ACC112 (cell line): Measurements from ENCODE around the gene NUAK1.

Experiments used
- H2AFZ ChIP-seq: fragments of 200-600 bp; sonication (generic); one replicate; pipeline ENCODE4 v1.6.0; 2017; ENCODE audit warnings: antibody characterized with exemption, low read length; ENCODE audit not compliant: unreplicated experiment
- H3K27ac ChIP-seq: fragments of 200-600 bp; sonication (generic); 2 replicates; pipeline ENCODE4 v1.5.1; 2014; ENCODE audit warnings: low read depth, mild to moderate bottlenecking, antibody characterized with exemption, low read length, moderate library complexity
- H3K27me3 ChIP-seq: fragments of 200-600 bp; sonication (generic); 2 replicates; pipeline ENCODE4 v1.6.1; 2014; ENCODE audit warnings: mild to moderate bottlenecking, antibody characterized with exemption, low read length, moderate library complexity, mixed read lengths; ENCODE audit not compliant: insufficient read depth
- H3K36me3 ChIP-seq: fragments of 200-600 bp; sonication (generic); 2 replicates; pipeline ENCODE4 v1.6.1; 2016; ENCODE audit warnings: mild to moderate bottlenecking, antibody characterized with exemption, low read length, moderate library complexity, mixed read lengths; ENCODE audit not compliant: insufficient read depth
- H3K4me1 ChIP-seq: fragments of 200-600 bp; sonication (generic); one replicate; pipeline ENCODE4 v1.6.1; 2016; ENCODE audit warnings: low read length, mixed read lengths; ENCODE audit not compliant: insufficient read depth, unreplicated experiment, control insufficient read depth
- H3K4me3 ChIP-seq: fragments of 200-600 bp; sonication (generic); 2 replicates; pipeline ENCODE4 v1.5.1; 2014; ENCODE audit warnings: mild to moderate bottlenecking, low read depth, low read length
- H3K79me2 ChIP-seq: fragments of 200-600 bp; sonication (generic); one replicate; pipeline ENCODE4 v1.6.0; 2016; ENCODE audit warnings: low read length; ENCODE audit not compliant: control insufficient read depth, unreplicated experiment, insufficient read depth

The NUAK1 gene

DNA sequence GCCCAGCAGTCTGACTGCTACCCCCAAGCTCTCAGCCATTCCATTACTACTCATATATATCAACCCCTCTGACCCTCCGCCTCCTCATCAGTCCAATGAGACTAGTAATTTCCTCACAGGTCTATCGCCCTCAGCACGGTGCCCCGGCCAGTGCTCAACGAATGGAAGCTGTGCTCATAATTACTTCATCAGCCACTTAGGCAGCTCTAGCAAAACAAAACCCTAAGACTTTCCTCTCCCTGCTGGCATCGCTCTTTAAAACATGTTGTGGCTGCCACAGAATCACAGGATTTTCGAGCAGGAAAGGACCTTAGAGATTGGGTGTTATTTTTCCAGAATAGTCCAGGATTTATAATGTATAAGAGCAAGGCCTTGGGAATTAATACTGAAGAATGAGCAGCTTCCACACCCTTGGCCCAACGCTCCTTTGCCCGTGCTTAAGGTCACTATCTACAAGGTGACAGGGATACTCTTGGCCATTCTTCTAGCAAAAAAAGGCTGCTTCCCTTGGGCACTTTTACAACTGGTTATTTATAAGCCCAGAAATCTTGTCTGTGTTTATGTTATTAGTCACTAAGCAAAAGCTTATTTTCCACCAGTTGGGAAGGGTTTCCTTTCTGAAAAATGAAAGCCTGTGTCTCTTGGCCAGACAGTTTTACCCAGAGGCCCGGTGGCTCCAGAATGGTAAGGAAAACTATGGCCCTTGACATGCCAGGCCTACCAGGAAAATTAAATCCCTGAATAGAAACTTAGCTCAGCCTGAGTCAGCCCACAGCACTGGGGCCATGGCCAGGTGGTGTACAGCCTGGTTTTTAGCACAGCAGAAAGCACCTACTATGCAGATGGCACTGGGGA lies 47.9 kb downstream of the NUAK1 start:
- peak overlapping the region; percentile 44 for H2AFZ ChIP-seq

DNA sequence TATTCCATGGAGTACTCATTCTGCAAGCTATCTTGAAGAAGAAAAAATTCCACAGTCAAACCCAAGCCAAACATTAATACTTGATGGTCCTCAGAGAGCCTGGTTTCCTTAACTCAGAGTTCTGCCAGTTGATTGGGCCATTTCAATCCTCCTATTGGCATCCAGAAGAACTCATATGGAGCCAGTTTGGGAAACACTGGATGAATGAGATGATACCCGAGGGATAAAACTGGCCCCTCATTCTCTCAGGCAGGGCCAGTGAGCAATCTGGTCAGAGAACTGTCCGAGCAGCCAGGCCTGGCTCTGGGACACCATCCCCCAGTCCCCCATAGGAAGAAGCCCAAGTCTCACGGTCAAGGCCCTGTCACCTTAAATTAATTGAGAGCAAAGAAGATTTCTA lies 48.8 kb downstream of the NUAK1 start:
- H3K27me3 ChIP-seq = no peaks in the 10 kb centered on the region
- no peak overlapping the region for H3K4me3 ChIP-seq
- H3K36me3 ChIP-seq = no peaks in the 10 kb centered on the region
- H2AFZ ChIP-seq = no peak overlapping the region
- no peaks in the 10 kb centered on the region for H3K79me2 ChIP-seq
- no peak overlapping the region for H3K27ac ChIP-seq
- H3K4me1 ChIP-seq = peaks cover 21% of the 10 kb centered on the region

More for the DNA sequence above, 47.9 kb downstream of the NUAK1 start:
- Histone ChIP-seq H3K79me2 (no peaks in the 10 kb centered on the region), H3K36me3 (no peaks in the 10 kb centered on the region), H3K4me3 (peak overlapping the region; percentile 14), H3K4me1 (peaks cover 18% of the 10 kb centered on the region), H3K27me3 (no peaks in the 10 kb centered on the region), H3K27ac (peak overlapping the region; percentile 72)

DNA sequence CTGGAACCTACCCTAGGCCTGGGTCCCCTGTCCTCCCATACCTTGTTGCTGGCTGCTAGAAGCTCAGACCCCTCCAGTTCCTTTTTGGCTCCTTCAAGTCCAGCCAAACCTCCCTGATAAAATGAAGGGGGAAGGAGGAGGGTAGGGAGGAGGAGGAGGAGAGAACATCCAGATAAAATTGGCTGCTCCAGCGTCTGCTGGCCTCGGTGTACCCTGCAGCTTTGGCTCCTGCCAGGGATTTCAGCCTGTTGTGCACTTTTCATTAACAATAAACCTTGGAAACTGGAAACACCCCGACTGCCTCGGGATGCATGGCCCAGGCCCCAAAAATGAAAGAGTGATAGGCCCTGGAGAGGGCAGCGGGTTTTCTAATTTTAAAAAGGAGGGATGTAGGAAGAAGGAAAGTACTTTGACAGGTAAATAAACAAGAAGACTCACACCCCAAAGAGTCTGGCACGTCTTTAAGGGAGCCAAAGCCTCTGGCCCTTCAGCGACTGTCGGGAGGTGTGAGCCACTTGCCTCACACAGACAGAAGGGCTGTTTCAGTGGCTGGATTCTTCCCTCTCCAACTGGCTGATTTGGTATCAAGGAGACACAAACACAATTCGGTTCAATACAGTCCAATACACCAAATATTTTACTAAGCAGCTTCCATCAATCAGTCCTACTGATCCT lies 49.8 kb downstream of the NUAK1 start:
- Histone ChIP-seq H3K79me2 (no peaks in the 10 kb centered on the region), H3K4me1 (peaks cover 29% of the 10 kb centered on the region), H2AFZ (no peak overlapping the region), H3K4me3 (no peak overlapping the region), H3K27me3 (no peaks in the 10 kb centered on the region), H3K36me3 (no peaks in the 10 kb centered on the region), H3K27ac (no peak overlapping the region)

DNA sequence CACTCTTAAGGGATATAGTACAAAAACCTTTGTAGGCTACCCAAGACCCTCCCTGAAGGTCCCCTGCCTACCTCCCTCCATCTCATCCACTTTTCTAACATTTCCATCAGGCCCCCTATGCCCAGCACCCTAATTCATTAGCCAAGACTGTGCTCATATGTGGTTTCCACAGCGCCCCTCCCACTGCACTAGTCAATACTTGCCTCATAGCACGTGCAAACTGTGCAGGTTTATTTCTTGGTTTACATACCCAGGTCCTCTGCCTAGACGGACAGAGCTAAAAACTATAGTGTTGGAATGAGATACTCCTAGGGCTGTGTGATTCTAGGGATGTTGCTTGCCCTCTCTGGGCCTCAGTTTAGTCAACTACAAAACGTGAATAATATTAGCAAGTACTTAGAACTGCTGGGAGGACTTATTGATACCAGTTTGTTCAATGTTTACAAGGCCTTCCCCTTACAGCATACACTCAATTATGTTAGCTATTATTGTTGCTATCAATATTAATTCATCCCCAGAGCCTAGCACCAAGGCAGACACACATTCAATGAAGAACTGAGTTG lies 50.4 kb downstream of the NUAK1 start:
- no peaks in the 10 kb centered on the region for H3K27me3 ChIP-seq
- no peak overlapping the region for H3K4me3 ChIP-seq
- H2AFZ ChIP-seq = no peak overlapping the region
- H3K27ac ChIP-seq = no peak overlapping the region
- peaks cover 35% of the 10 kb centered on the region for H3K4me1 ChIP-seq
- no peaks in the 10 kb centered on the region for H3K79me2 ChIP-seq
- H3K36me3 ChIP-seq = no peaks in the 10 kb centered on the region

DNA sequence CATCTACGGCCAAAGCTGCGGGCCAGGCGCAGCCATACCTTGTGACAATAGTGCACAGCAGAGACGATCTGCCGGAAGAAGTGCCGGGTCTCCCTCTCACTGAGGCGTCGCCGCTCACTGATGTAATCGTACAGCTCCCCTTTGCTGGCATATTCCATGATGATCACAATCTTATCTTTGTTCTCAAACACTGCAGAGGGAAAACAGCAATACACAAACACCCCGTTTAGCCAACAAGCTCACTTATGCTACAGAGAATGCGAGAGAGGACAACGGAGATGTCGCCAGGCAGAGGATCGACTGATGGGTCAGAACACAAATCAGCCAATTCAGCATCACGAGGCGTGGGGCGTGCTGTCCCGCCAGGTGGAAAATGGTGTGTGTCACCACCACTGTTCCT lies 52.1 kb downstream of the NUAK1 start:
- H3K36me3 ChIP-seq = no peaks in the 10 kb centered on the region
- no peak overlapping the region for H3K27ac ChIP-seq
- H3K27me3 ChIP-seq = no peaks in the 10 kb centered on the region
- no peak overlapping the region for H3K4me3 ChIP-seq
- H2AFZ ChIP-seq = no peak overlapping the region
- peaks cover 46% of the 10 kb centered on the region for H3K4me1 ChIP-seq
- H3K79me2 ChIP-seq = no peaks in the 10 kb centered on the region

DNA sequence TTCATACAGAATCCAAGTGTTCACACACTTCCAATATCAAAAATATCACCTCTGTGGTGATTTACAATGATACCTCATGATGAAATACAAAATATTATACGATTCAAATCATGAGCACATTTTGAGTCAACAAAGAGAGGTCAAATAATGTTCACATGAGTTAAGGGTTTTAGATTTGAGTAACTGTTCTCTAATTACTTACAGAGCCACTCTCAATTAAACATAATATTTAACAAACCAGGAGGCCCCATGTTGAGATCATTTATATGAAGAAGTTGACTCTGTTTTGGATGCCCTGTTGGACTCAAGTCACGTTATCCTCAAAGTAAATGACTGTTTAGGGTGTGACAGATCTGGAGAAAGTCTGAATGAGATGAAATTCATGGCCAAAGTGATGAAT lies 53.5 kb downstream of the NUAK1 start:
- H3K4me1 ChIP-seq = peaks cover 42% of the 10 kb centered on the region
- no peaks in the 10 kb centered on the region for H3K27me3 ChIP-seq
- H3K27ac ChIP-seq = no peak overlapping the region
- H3K4me3 ChIP-seq = no peak overlapping the region
- no peaks in the 10 kb centered on the region for H3K36me3 ChIP-seq
- no peaks in the 10 kb centered on the region for H3K79me2 ChIP-seq
- H2AFZ ChIP-seq = no peak overlapping the region

DNA sequence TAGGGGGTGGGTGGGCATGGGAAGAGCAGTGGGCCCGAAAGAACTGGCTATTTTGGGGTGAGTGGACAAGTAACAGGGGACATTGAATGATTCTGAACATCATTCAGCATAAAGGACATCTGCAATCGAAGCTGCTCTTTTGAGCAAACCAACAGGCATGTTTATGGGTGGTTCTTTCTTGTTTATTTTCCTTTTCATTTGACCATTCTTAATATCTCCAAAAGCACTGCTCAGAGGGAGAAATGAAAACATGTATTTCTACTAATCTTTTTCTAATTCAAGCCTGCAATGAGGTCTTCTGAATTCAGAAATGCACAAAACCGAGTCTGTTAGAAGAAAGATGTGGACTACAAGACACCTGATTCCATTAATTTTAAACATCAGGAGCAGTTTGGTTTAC lies 54.0 kb downstream of the NUAK1 start:
- no peak overlapping the region for H2AFZ ChIP-seq
- H3K4me1 ChIP-seq = peaks cover 42% of the 10 kb centered on the region
- no peak overlapping the region for H3K4me3 ChIP-seq
- H3K36me3 ChIP-seq = no peaks in the 10 kb centered on the region
- no peaks in the 10 kb centered on the region for H3K79me2 ChIP-seq
- no peaks in the 10 kb centered on the region for H3K27me3 ChIP-seq
- no peak overlapping the region for H3K27ac ChIP-seq

DNA sequence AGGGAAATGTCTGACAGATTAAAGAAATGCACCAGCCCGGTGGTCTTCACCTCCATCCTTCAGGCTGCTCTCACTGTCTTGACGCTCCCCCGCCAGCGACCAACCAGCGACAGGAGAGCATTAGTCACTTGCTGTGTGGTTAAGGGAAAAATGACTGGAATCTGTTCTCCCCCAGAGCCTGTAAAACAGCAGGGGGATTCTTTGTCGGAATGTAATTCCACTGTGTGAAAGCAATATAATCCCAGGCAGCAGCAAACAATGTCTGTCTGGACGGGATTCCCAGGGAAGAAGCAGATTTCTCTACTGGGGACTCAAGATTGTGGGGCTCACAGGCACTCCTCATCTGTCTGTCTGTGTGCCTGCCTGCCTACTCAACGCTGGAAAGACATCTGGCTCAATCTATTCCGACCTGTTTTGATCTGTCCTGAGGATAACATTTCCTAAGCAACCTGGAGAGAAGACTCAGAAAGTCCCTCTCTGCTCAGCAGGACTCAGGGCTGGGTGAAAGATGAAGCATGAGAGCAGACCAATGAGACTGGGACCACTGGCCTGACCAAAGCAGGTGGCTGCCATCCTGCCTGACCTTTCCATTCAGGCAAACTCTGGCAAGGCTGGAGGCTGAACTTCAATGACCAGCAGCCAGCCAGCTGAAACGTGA lies 54.6 kb downstream of the NUAK1 start:
- Histone ChIP-seq H3K79me2 (no peaks in the 10 kb centered on the region), H2AFZ (no peak overlapping the region), H3K27me3 (no peaks in the 10 kb centered on the region), H3K4me3 (peak overlapping the region; percentile 24; the same call in 1 of the 2 replicates), H3K36me3 (no peaks in the 10 kb centered on the region), H3K27ac (no peak overlapping the region), H3K4me1 (peaks cover 42% of the 10 kb centered on the region)

DNA sequence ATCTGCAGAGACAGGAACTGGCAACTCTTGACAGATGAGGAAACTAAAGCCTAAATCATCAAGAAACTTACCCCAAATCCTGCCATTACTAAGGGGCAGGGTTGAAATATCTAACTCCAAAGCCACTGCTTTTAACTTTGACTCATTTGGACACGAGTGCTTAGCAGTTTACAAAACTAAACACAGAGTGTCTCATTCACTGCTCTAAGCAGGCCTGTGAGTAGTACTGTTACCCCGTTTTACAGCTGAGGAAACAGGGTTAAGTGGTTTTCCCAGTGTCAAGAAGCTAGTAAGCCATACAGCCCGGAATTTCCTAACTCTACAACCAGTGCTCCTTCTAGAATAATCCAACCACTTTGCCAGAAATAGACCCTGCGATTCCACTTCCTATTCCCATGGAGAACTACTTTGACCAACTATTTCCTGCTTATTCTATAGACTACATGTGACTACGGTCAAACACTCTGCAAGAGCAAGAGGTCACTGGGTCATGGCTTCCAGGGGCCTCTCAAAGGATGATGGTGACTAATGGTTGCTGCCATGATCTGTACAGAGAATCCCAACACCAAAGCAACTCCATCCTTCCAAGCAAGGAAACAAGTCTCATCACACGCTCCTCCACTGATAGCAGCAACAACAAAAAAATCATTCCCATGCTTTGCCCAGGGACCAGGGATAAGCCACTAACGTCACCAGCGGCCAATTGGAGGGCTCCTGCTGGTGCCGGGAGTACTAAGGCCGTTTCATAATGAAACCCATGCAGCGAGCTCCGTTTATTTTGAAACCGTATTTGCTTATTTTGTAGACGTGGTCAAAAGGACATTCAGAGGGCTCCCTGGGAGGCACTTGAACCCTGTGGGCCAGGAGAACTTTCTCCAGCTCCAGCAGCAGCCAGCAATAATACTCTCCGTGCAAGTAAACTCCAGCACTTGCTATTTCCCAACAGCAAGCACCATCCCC lies 56.3 kb downstream of the NUAK1 start:
- H3K4me3 ChIP-seq = no peak overlapping the region
- no peak overlapping the region for H2AFZ ChIP-seq
- H3K27ac ChIP-seq = no peak overlapping the region
- no peaks in the 10 kb centered on the region for H3K27me3 ChIP-seq
- no peaks in the 10 kb centered on the region for H3K36me3 ChIP-seq
- H3K79me2 ChIP-seq = no peaks in the 10 kb centered on the region
- H3K4me1 ChIP-seq = peaks cover 51% of the 10 kb centered on the region

DNA sequence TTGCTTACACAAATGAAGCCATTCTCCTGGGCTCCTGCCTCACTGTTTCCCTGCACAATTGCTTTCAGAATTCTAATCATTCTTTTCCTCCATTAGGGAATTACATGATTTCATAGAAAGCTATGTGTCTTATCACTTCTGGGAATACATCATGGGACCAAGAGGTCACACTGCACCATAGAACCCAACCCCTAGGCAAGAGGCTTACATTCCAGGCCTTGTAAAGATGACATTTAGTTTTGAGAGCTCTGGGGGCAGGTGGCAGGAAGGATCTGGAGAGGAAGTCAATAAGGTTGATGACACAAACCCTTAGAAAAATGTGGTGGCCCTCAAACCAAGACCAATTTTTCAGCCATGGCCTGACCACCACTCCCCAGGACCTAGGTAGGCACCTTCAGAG lies 57.1 kb downstream of the NUAK1 start:
- no peaks in the 10 kb centered on the region for H3K79me2 ChIP-seq
- H3K27ac ChIP-seq = no peak overlapping the region
- no peak overlapping the region for H3K4me3 ChIP-seq
- H2AFZ ChIP-seq = no peak overlapping the region
- no peaks in the 10 kb centered on the region for H3K36me3 ChIP-seq
- H3K27me3 ChIP-seq = no peaks in the 10 kb centered on the region
- H3K4me1 ChIP-seq = peaks cover 51% of the 10 kb centered on the region
